Ascending aorta (tissue), 2 donors: ENCODE measurements around the gene NEDD8. TPM values are rescaled to one million over a fixed set of nuclear protein-coding genes. Genes with fewer than 3 reads are reported as not detected.

Experiments
- DNase-seq, 2 donors: peaks; one replicate each; pipeline ENCODE4 v3.0.0-alpha.2; 2019; ENCODE audit warnings: low spot score in 2 of 2
- H3K27ac ChIP-seq, 2 donors: fragments of 200-600 bp; sonication (generic); one replicate each; pipeline ENCODE4 v1.5.1; 2016 to 2017; ENCODE audit warnings: mild to moderate bottlenecking in 1 of 2
- H3K27me3 ChIP-seq: fragments of 200-600 bp; sonication (generic); one replicate; pipeline ENCODE4 v1.5.1; 2017
- H3K36me3 ChIP-seq, 2 donors: fragments of 200-600 bp; sonication (generic); one replicate each; pipeline ENCODE4 v1.5.1; 2016
- H3K4me1 ChIP-seq, 2 donors: fragments of 200-600 bp; sonication (generic); one replicate each; pipeline ENCODE4 v1.5.1; 2016 to 2017; ENCODE audit warnings: mild to moderate bottlenecking in 1 of 2
- H3K4me3 ChIP-seq, 2 donors: fragments of 200-600 bp; sonication (generic); one replicate each; pipeline ENCODE4 v1.5.1; 2016 to 2017; ENCODE audit warnings: mild to moderate bottlenecking in 1 of 2
- H3K9me3 ChIP-seq, 2 donors: fragments of 200-600 bp; sonication (generic); one replicate each; pipeline ENCODE4 v1.5.1; 2016
- CTCF ChIP-seq, 3 experiments: fragments of 200-600 bp in 2 of 3; fragments of 450-650 bp in 1 of 3; sonication (generic) in 2 of 3; IDR thresholded peaks; one replicate each; pipeline ENCODE4 v1.5.1; 2016 to 2019; ENCODE audit warnings: antibody characterized with exemption in 3 of 3, mild to moderate bottlenecking in 1 of 3, moderate library complexity in 1 of 3
- intact Hi-C: fragments of 100-400 bp; cut with DNase I; formaldehyde crosslinking; loops from one replicate; pipeline ENCODE4 v1.15.1; 2023
- total RNA-seq: library from RNA; depleted of rRNA; stranded (reverse); fragments of >200 nt; gene quantifications from one replicate; pipeline ENCODE4 v1.1.0, GENCODE V29; 2016

The NEDD8 gene
- total RNA-seq, 1 donor from 2014 or later, result 72.8 TPM

DNA sequence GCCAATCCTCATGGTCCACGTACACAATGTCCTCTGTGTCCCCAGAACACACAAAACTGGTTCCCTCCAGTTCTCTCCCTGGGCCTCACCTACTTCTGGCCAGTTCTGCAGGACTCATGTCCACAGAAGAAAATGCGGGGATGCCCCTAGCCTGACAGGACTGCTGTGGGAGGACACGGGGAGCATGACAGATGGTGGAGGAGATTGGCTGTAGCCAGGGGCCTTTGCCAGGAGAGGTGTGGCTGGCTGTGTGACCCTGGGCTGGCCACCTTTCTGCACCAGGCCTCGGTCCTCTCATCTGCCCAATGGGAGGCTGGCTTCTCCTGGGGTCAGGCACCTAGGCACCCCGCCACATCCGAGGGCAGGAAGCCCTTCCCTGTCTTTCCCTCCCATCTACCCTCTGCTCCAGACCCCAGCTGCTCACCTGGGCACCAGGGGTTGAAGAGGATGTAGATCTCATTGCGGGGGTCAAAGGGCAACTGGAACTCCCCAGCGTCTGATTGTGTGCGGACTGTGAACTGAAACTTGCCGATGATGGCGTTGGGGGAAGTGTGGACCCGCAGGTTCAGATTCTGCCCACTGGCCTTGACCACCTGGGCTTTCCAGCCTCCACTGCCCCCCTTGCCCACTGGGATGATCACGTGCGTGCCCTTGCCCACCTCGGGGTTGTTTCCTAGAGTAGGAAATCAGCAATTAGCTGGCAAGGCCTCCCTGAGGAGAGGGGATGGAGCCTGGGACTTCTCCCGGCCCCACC is 28.0 kb upstream of the NEDD8 start:
- H3K4me3 ChIP-seq, result no peak overlapping the region
- DNase-seq, result no peak
- no peaks in the 10 kb centered on the region for H3K4me1 ChIP-seq
- H3K9me3 ChIP-seq, result no peaks in the 10 kb centered on the region
- H3K36me3 ChIP-seq, result no peaks in the 10 kb centered on the region
- H3K27ac ChIP-seq, result no peak overlapping the region
- intact Hi-C loops, result no loop called here
- H3K27me3 ChIP-seq, result no peaks in the 10 kb centered on the region
- no peak for TF ChIP-seq CTCF (IDR thresholded peaks at IDR 0.05)

DNA sequence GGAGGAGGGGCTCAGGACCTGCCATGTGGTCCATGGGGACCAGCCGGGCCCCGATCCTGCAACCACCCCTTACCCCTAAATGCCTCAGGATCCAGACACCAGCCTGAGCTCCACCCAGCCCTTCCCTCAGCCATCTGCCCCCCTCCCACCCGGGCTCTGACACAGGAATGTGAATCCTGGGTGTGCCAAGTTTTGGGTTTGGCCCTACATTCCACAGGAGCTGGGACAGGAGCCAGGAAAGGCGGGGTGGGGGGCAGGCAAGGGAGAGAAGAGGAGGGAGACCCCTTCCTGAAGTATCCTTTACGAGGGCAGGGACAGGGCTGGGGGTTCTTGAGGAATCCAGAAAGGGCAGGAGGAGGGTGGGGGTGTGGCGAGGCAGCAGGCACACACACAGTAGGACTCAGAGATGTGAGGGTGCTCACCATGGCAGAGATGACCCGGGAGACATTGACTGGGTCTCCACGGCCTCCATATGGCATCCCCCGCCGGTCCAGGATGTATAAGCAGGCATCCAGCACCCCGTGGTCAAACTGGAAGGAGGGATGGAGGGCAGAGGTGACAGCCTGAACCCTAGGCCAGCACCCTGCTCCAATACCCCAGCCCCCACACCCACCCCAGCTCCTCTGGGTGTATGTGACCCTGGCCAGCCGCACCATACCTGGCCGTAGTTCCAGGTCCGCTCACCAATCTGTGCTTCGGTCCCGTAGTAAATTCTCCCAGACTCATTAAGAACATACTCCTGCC is 27.3 kb upstream of the NEDD8 start:
- no peaks in the 10 kb centered on the region for H3K9me3 ChIP-seq
- H3K4me1 ChIP-seq, result no peaks in the 10 kb centered on the region
- no peak for DNase-seq
- no peak overlapping the region for H3K4me3 ChIP-seq
- intact Hi-C loops, result no loop called here
- H3K36me3 ChIP-seq, result no peaks in the 10 kb centered on the region
- no peak overlapping the region for H3K27ac ChIP-seq
- H3K27me3 ChIP-seq, result no peaks in the 10 kb centered on the region
- TF ChIP-seq CTCF (IDR thresholded peaks at IDR 0.05), result no peak

- Histone ChIP-seq H3K36me3 (no peaks in the 10 kb centered on the region), H3K4me3 (no peak overlapping the region)
Observed at GRCh38 chr14:24258548-24259265, 26.5 kb upstream of the NEDD8 start.

DNA sequence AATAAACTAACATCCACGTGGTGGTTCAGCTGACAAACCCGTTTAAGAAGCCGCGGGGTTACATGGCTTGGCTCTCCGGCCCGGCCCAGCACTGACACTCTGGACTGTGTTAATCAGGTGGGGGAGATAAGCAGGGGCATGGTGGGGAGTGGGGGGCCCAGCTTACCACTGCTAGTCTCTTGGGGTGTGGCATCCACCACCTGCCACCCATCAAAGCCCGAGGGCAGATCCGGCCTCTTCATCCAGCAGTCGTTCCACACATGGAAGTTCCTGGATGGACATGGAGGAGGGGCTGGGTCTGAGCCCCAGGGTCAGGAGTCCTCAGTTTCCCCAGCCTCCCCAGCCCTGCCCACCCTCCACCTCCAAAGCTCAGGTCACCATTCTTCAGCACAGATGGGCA is 26.0 kb upstream of the NEDD8 start:
- DNase-seq, result no peak
- Histone ChIP-seq H3K9me3 (no peaks in the 10 kb centered on the region), H3K4me1 (no peaks in the 10 kb centered on the region), H3K27ac (no peak overlapping the region), H3K27me3 (no peaks in the 10 kb centered on the region), H3K4me3 (no peak overlapping the region), H3K36me3 (no peaks in the 10 kb centered on the region)
- no peak for TF ChIP-seq CTCF (IDR thresholded peaks at IDR 0.05)
- intact Hi-C loops, result no loop called here

More at GRCh38 chr14:24258548-24259265, 26.5 kb upstream of the NEDD8 start:
- H3K9me3 ChIP-seq, result no peaks in the 10 kb centered on the region
- H3K27ac ChIP-seq, result no peak overlapping the region
- no peaks in the 10 kb centered on the region for H3K4me1 ChIP-seq
- H3K27me3 ChIP-seq, result no peaks in the 10 kb centered on the region
- DNase-seq, result no peak
- TF ChIP-seq CTCF (IDR thresholded peaks at IDR 0.05), result no peak
- intact Hi-C loops, result no loop called here

GRCh38 chr14:24256960-24257359 is 24.8 kb upstream of the NEDD8 start:
- no peak for DNase-seq
- Histone ChIP-seq H3K27ac (no peak overlapping the region), H3K4me3 (no peak overlapping the region), H3K27me3 (no peaks in the 10 kb centered on the region), H3K36me3 (no peaks in the 10 kb centered on the region), H3K4me1 (no peaks in the 10 kb centered on the region), H3K9me3 (no peaks in the 10 kb centered on the region)
- intact Hi-C loops, result no loop called here
- TF ChIP-seq CTCF (IDR thresholded peaks at IDR 0.05), result no peak
